ENCODE data around the gene ZNF593OS.

Gene ZNF593OS

GRCh38 chr1:26155370-26156284, 16.0 kb downstream of the ZNF593OS start:
- H3K27me3 Mint-ChIP-seq = peaks cover 6% of the 10 kb centered on the region
- H3K4me1 Mint-ChIP-seq = peaks cover 4% of the 10 kb centered on the region
- H3K36me3 Mint-ChIP-seq = no peaks in the 10 kb centered on the region
- H3K9me3 Mint-ChIP-seq = no peaks in the 10 kb centered on the region
- H3K27ac Mint-ChIP-seq = no peak overlapping the region
- no peak overlapping the region for H3K4me3 Mint-ChIP-seq

- no peaks in the 10 kb centered on the region for H3K9me3 Mint-ChIP-seq
- no peaks in the 10 kb centered on the region for H3K36me3 Mint-ChIP-seq
- H3K4me1 Mint-ChIP-seq = peaks cover 4% of the 10 kb centered on the region
- no peak overlapping the region for H3K27ac Mint-ChIP-seq
- peaks cover 6% of the 10 kb centered on the region for H3K27me3 Mint-ChIP-seq
- H3K4me3 Mint-ChIP-seq = no peak overlapping the region
Measured at GRCh38 chr1:26154750-26155149, 16.9 kb downstream of the ZNF593OS start.

- H3K27ac Mint-ChIP-seq = no peak overlapping the region
- peaks cover 4% of the 10 kb centered on the region for H3K4me1 Mint-ChIP-seq
- H3K36me3 Mint-ChIP-seq = no peaks in the 10 kb centered on the region
- H3K9me3 Mint-ChIP-seq = no peaks in the 10 kb centered on the region
- H3K4me3 Mint-ChIP-seq = no peak overlapping the region
- peaks cover 4% of the 10 kb centered on the region for H3K27me3 Mint-ChIP-seq
Measured at GRCh38 chr1:26153966-26154532, 17.6 kb downstream of the ZNF593OS start.

GRCh38 chr1:26148887-26149286, 22.7 kb downstream of the ZNF593OS start:
- Mint-ChIP-seq H3K36me3 (no peaks in the 10 kb centered on the region), H3K4me3 (no peak overlapping the region), H3K4me1 (peaks cover 6% of the 10 kb centered on the region), H3K9me3 (no peaks in the 10 kb centered on the region), H3K27me3 (peaks cover 1% of the 10 kb centered on the region), H3K27ac (no peak overlapping the region)

GRCh38 chr1:26145960-26146294, 25.7 kb downstream of the ZNF593OS start:
- peaks cover 1% of the 10 kb centered on the region for H3K27me3 Mint-ChIP-seq
- no peaks in the 10 kb centered on the region for H3K9me3 Mint-ChIP-seq
- no peak overlapping the region for H3K27ac Mint-ChIP-seq
- no peaks in the 10 kb centered on the region for H3K36me3 Mint-ChIP-seq
- H3K4me3 Mint-ChIP-seq = no peak overlapping the region
- H3K4me1 Mint-ChIP-seq = peaks cover 6% of the 10 kb centered on the region

GRCh38 chr1:26145041-26145959, 26.3 kb downstream of the ZNF593OS start:
- no peak overlapping the region for H3K27ac Mint-ChIP-seq
- peaks cover 1% of the 10 kb centered on the region for H3K27me3 Mint-ChIP-seq
- no peaks in the 10 kb centered on the region for H3K9me3 Mint-ChIP-seq
- no peaks in the 10 kb centered on the region for H3K36me3 Mint-ChIP-seq
- peaks cover 6% of the 10 kb centered on the region for H3K4me1 Mint-ChIP-seq
- no peak overlapping the region for H3K4me3 Mint-ChIP-seq

- Mint-ChIP-seq H3K4me1 (peaks cover 16% of the 10 kb centered on the region), H3K27ac (no peak overlapping the region), H3K36me3 (no peaks in the 10 kb centered on the region), H3K9me3 (no peaks in the 10 kb centered on the region), H3K27me3 (no peaks in the 10 kb centered on the region), H3K4me3 (no peak overlapping the region)
Measured at GRCh38 chr1:26142159-26142558, 29.5 kb downstream of the ZNF593OS start.

GRCh38 chr1:26138974-26139558, 32.6 kb downstream of the ZNF593OS start:
- H3K9me3 Mint-ChIP-seq = no peaks in the 10 kb centered on the region
- H3K4me1 Mint-ChIP-seq = peaks cover 10% of the 10 kb centered on the region
- no peaks in the 10 kb centered on the region for H3K27me3 Mint-ChIP-seq
- no peak overlapping the region for H3K4me3 Mint-ChIP-seq
- H3K36me3 Mint-ChIP-seq = no peaks in the 10 kb centered on the region
- H3K27ac Mint-ChIP-seq = no peak overlapping the region

GRCh38 chr1:26134466-26134865, 37.2 kb downstream of the ZNF593OS start:
- Mint-ChIP-seq H3K4me3 (no peak overlapping the region), H3K4me1 (peaks cover 10% of the 10 kb centered on the region), H3K27ac (no peak overlapping the region), H3K9me3 (no peaks in the 10 kb centered on the region), H3K36me3 (no peaks in the 10 kb centered on the region), H3K27me3 (no peaks in the 10 kb centered on the region)

GRCh38 chr1:26132834-26133167, 38.8 kb downstream of the ZNF593OS start:
- Mint-ChIP-seq H3K4me3 (no peak overlapping the region), H3K27ac (no peak overlapping the region), H3K9me3 (no peaks in the 10 kb centered on the region), H3K4me1 (peaks cover 11% of the 10 kb centered on the region), H3K36me3 (no peaks in the 10 kb centered on the region), H3K27me3 (no peaks in the 10 kb centered on the region)

- no peak overlapping the region for H3K27ac Mint-ChIP-seq
- no peaks in the 10 kb centered on the region for H3K36me3 Mint-ChIP-seq
- no peaks in the 10 kb centered on the region for H3K9me3 Mint-ChIP-seq
- no peak overlapping the region for H3K4me3 Mint-ChIP-seq
- H3K27me3 Mint-ChIP-seq = no peaks in the 10 kb centered on the region
- peaks cover 16% of the 10 kb centered on the region for H3K4me1 Mint-ChIP-seq
Measured at GRCh38 chr1:26132128-26132833, 39.4 kb downstream of the ZNF593OS start.

- Mint-ChIP-seq H3K4me1 (peaks cover 30% of the 10 kb centered on the region), H3K36me3 (no peaks in the 10 kb centered on the region), H3K9me3 (no peaks in the 10 kb centered on the region), H3K4me3 (no peak overlapping the region), H3K27me3 (no peaks in the 10 kb centered on the region), H3K27ac (no peak overlapping the region)
Measured at GRCh38 chr1:26130695-26131094, 40.9 kb downstream of the ZNF593OS start.

- no peaks in the 10 kb centered on the region for H3K9me3 Mint-ChIP-seq
- H3K4me3 Mint-ChIP-seq = no peak overlapping the region
- no peaks in the 10 kb centered on the region for H3K27me3 Mint-ChIP-seq
Measured at GRCh38 chr1:26129778-26130177, 41.9 kb downstream of the ZNF593OS start.

GRCh38 chr1:26127235-26128163, 44.1 kb downstream of the ZNF593OS start:
- no peaks in the 10 kb centered on the region for H3K9me3 Mint-ChIP-seq
- no peaks in the 10 kb centered on the region for H3K27me3 Mint-ChIP-seq
- peak overlapping the region; percentile 47 for H3K27ac Mint-ChIP-seq
- H3K4me3 Mint-ChIP-seq = peak overlapping the region; percentile 8
- no peaks in the 10 kb centered on the region for H3K36me3 Mint-ChIP-seq
- peaks cover 53% of the 10 kb centered on the region for H3K4me1 Mint-ChIP-seq

More at GRCh38 chr1:26129778-26130177, 41.9 kb downstream of the ZNF593OS start:
- Mint-ChIP-seq H3K4me1 (peaks cover 37% of the 10 kb centered on the region), H3K27ac (no peak overlapping the region), H3K36me3 (no peaks in the 10 kb centered on the region)

Data from activated naive CD4-positive, alpha-beta T cell treated with anti-CD3 and anti-CD28 coated beads, Interleukin-2, amount 50 U/mL, for 24 hours (primary cell).